ENCODE results near the gene TRMT10C.

Gene TRMT10C

GRCh38 chr3:101561630-101562328 lies at the start of gene TRMT10C:
Gene TRMT10C, plus strand, starts transcription at chr3:101561868. Its CDS starts 2,914 bp downstream, at chr3:101564782.
- no peak for TF ChIP-seq CTCF (conservative IDR thresholded peaks at IDR 0.05; ENCODE audit: low read length)
- peak; percentile 89 for DNase-seq (ENCODE audit: low read depth)
- peak within 1 kb of the TSS; percentile 97 for H3K4me3 ChIP-seq (ENCODE audit: low read length)

DNA sequence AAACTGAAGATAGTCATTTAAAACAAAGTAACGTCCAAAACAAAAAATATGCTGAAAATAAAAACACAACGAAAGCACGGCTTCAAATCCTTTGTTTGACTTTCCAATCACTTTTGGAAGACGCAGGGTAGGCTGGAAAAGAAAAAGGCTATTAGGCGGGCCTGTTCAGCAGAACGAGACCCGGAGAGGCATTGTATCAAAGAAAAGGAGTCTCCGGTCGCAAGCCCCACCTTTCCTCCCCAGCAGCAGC lies 49.3 kb upstream of the TRMT10C start:
- DNase-seq (ENCODE audit: low read depth): no peak
- no peak for TF ChIP-seq CTCF (conservative IDR thresholded peaks at IDR 0.05; ENCODE audit: low read length)
- peak overlapping the region; percentile 87 for H3K4me3 ChIP-seq (ENCODE audit: low read length)

GRCh38 chr3:101512646-101513418 lies 48.8 kb upstream of the TRMT10C start, which contains the start of gene SENP7:
Gene SENP7, minus strand, starts transcription at chr3:101513212. Its CDS starts 82 bp downstream, at chr3:101513130.
- no peak for TF ChIP-seq CTCF (conservative IDR thresholded peaks at IDR 0.05; ENCODE audit: low read length)
- DNase-seq (ENCODE audit: low read depth): peak; percentile 80
- peak within 1 kb of the TSS; percentile 87 for H3K4me3 ChIP-seq (ENCODE audit: low read length)

DNA sequence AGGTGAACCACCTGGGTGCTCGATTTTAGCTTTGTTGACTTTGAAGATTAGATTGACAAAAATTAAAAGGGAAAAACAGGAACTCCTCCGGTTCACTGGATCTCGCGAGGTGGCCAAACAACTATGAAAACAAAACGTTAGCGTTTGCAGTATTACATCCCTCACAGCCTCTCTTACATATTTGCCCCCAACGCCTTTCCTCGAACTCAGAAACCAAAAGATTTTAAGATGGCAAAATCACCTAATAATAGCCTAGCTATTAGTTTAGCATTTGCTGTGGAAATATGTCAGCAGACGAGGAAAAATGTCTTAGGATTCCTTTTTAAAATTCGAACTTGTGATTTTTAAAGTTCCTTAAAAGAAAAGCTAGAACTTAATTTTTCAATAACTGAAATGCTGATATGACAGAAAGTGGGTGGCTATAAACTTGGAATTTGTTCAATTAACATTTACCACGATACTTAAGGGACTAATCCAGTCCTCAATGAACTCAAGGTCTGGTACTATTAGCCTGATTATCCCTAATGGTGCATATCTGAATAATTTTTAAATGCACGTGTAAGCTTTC lies 48.2 kb upstream of the TRMT10C start:
- TF ChIP-seq CTCF (conservative IDR thresholded peaks at IDR 0.05; ENCODE audit: low read length): no peak
- H3K4me3 ChIP-seq (ENCODE audit: low read length): peak overlapping the region; percentile 87
- DNase-seq (ENCODE audit: low read depth): no peak

- no peak for DNase-seq (ENCODE audit: low read depth)
- no peak for TF ChIP-seq CTCF (conservative IDR thresholded peaks at IDR 0.05; ENCODE audit: low read length)
- H3K4me3 ChIP-seq (ENCODE audit: low read length): no peak overlapping the region
These were observed 43.2 kb upstream of the TRMT10C start for GRCh38 chr3:101518421-101518871.

- no peak for TF ChIP-seq CTCF (conservative IDR thresholded peaks at IDR 0.05; ENCODE audit: low read length)
- DNase-seq (ENCODE audit: low read depth): no peak
- H3K4me3 ChIP-seq (ENCODE audit: low read length): no peak overlapping the region
These were observed 41.8 kb upstream of the TRMT10C start for GRCh38 chr3:101519685-101520365.
